Fibroblast of lung (primary cell): ENCODE results near the gene SLC37A4. TPM values are rescaled to one million over a fixed set of nuclear protein-coding genes. Genes with fewer than 3 reads are reported as not detected.

ENCODE experiments used
- DNase-seq, 2 donors: peaks; one replicate each; pipeline versions ENCODE4 v3.0.0 to v3.0.0-alpha.2; 2010; ENCODE audit warnings: low read depth in 2 of 2
- H2AFZ ChIP-seq: 2 replicates; pipeline ENCODE4 v1.5.1; 2012; ENCODE audit warnings: low read length, control low read depth, inconsistent platforms
- H3K27ac ChIP-seq: 2 replicates; pipeline ENCODE4 v1.5.1; 2011; ENCODE audit warnings: low read length, control low read depth; ENCODE audit not compliant: insufficient read depth
- H3K27me3 ChIP-seq: 2 replicates; pipeline ENCODE4 v1.5.1; 2011; ENCODE audit warnings: mild to moderate bottlenecking, low read length; ENCODE audit not compliant: control insufficient read depth, insufficient read depth
- H3K36me3 ChIP-seq: 2 replicates; pipeline ENCODE4 v1.5.1; 2011; ENCODE audit warnings: low read length; ENCODE audit not compliant: control insufficient read depth, insufficient read depth
- H3K4me1 ChIP-seq: 2 replicates; pipeline ENCODE4 v1.5.1; 2011; ENCODE audit warnings: low read length; ENCODE audit not compliant: control insufficient read depth, insufficient read depth; ENCODE audit errors: extremely low read depth
- H3K4me2 ChIP-seq: 2 replicates; pipeline ENCODE4 v1.5.1; 2011; ENCODE audit warnings: low read length, control low read depth; ENCODE audit not compliant: insufficient read depth; ENCODE audit errors: extremely low read depth
- H3K4me3 ChIP-seq, 4 experiments: fragments of 200-600 bp in 1 of 4; sonication (generic) in 1 of 4; replicated peaks in 1 of 4; 2 replicates each; pipeline ENCODE4 v1.5.1; 2011 to 2016; ENCODE audit warnings: low read length in 4 of 4, low read depth in 3 of 4, mild to moderate bottlenecking in 3 of 4, control low read depth in 2 of 4, inconsistent platforms in 1 of 4, mixed read lengths in 1 of 4; ENCODE audit not compliant: insufficient read depth in 1 of 4; ENCODE audit errors: control extremely low read depth in 1 of 4
- H3K79me2 ChIP-seq: 2 replicates; pipeline ENCODE4 v1.5.1; 2012; ENCODE audit warnings: mild to moderate bottlenecking, low read length, inconsistent platforms; ENCODE audit not compliant: control insufficient read depth, insufficient read depth
- H3K9ac ChIP-seq: 2 replicates; pipeline ENCODE4 v1.5.1; 2011; ENCODE audit warnings: mild to moderate bottlenecking, low read length, control low read depth; ENCODE audit not compliant: insufficient read depth
- H3K9me3 ChIP-seq: 2 replicates; pipeline ENCODE4 v1.5.1; 2012; ENCODE audit warnings: low read depth, low read length; ENCODE audit not compliant: control insufficient read depth, insufficient read depth
- H4K20me1 ChIP-seq: 2 replicates; pipeline ENCODE4 v1.5.1; 2011; ENCODE audit warnings: low read length; ENCODE audit not compliant: control insufficient read depth, insufficient read depth; ENCODE audit errors: extremely low read depth
- CTCF ChIP-seq, 2 donors: IDR thresholded peaks in 1 of 2; conservative IDR thresholded peaks in 1 of 2; 1 replicate in 1 of 2; 2 replicates in 1 of 2; pipeline ENCODE4 v1.5.1; 2011 to 2012; ENCODE audit warnings: low read length in 2 of 2, control low read depth in 1 of 2, inconsistent platforms in 1 of 2, low read depth in 1 of 2, mild to moderate bottlenecking in 1 of 2
- EZH2 ChIP-seq: IDR thresholded peaks from 2 replicates; pipeline ENCODE4 v1.5.1; 2012; ENCODE audit warnings: low read length, control low read depth, mild to moderate bottlenecking; ENCODE audit errors: missing control alignments
- polyA plus RNA-seq, 2 donors: library from polyadenylated mRNA; depleted of rRNA in 1 of 2; stranded (reverse) in 1 of 2; unstranded in 1 of 2; fragments of >200 nt; gene quantifications; 2 replicates each; pipeline ENCODE4 v1.2.1, GENCODE V29; 2011 to 2012; ENCODE audit warnings: missing spikeins in 1 of 2
- total RNA-seq: library from RNA; depleted of rRNA; stranded (reverse); fragments of >200 nt; gene quantifications from 2 replicates; pipeline ENCODE4 v1.2.1, GENCODE V29; 2014

SLC37A4 gene
- total and polyA plus RNA-seq, 2 donors (not counting 1 experiment from before 2014, with no cell fraction given) = 10.1 to 12.6 TPM

- Histone ChIP-seq H2AFZ (no peak overlapping the region), H3K9ac (no peak overlapping the region), H3K79me2 (no peaks in the 10 kb centered on the region), H4K20me1 (no peaks in the 10 kb centered on the region), H3K4me3 (no peak overlapping the region), H3K27me3 (no peaks in the 10 kb centered on the region), H3K27ac (no peak overlapping the region), H3K4me1 (no peaks in the 10 kb centered on the region), H3K9me3 (no peaks in the 10 kb centered on the region), H3K36me3 (peaks cover 12% of the 10 kb centered on the region), H3K4me2 (no peak overlapping the region)
- no peak for TF ChIP-seq EZH2
- TF ChIP-seq CTCF (conservative IDR thresholded peaks at IDR 0.05 in 1 of 2, IDR thresholded peaks at IDR 0.05 in 1 of 2; ENCODE audit: low read depth in 1 of 2, low read length in 2 of 2) = no peak
- no peak for DNase-seq
These were observed 1.7 kb downstream of the SLC37A4 start for GRCh38 chr11:119029069-119029339.

- Histone ChIP-seq H4K20me1 (no peaks in the 10 kb centered on the region), H3K4me3 (no peak overlapping the region), H2AFZ (no peak overlapping the region), H3K4me2 (no peak overlapping the region), H3K27me3 (no peaks in the 10 kb centered on the region), H3K36me3 (peaks cover 12% of the 10 kb centered on the region), H3K9ac (no peak overlapping the region), H3K79me2 (no peaks in the 10 kb centered on the region), H3K4me1 (no peaks in the 10 kb centered on the region), H3K9me3 (no peaks in the 10 kb centered on the region), H3K27ac (no peak overlapping the region)
- no peak for TF ChIP-seq EZH2
- TF ChIP-seq CTCF (conservative IDR thresholded peaks at IDR 0.05 in 1 of 2, IDR thresholded peaks at IDR 0.05 in 1 of 2; ENCODE audit: low read depth in 1 of 2, low read length in 2 of 2) = no peak
- DNase-seq = no peak
These were observed 2.2 kb downstream of the SLC37A4 start for GRCh38 chr11:119028346-119029068.

- DNase-seq = no peak
- H3K27ac ChIP-seq = no peak overlapping the region
- no peaks in the 10 kb centered on the region for H4K20me1 ChIP-seq
- TF ChIP-seq EZH2 = no peak
- no peak for TF ChIP-seq CTCF (conservative IDR thresholded peaks at IDR 0.05 in 1 of 2, IDR thresholded peaks at IDR 0.05 in 1 of 2; ENCODE audit: low read depth in 1 of 2, low read length in 2 of 2)
- H3K4me2 ChIP-seq = no peak overlapping the region
- H2AFZ ChIP-seq = no peak overlapping the region
- H3K4me1 ChIP-seq = no peaks in the 10 kb centered on the region
- H3K36me3 ChIP-seq = peaks cover 14% of the 10 kb centered on the region
- no peaks in the 10 kb centered on the region for H3K9me3 ChIP-seq
- no peaks in the 10 kb centered on the region for H3K79me2 ChIP-seq
- H3K9ac ChIP-seq = no peak overlapping the region
- no peaks in the 10 kb centered on the region for H3K27me3 ChIP-seq
- no peak overlapping the region for H3K4me3 ChIP-seq
These were observed 2.9 kb downstream of the SLC37A4 start for GRCh38 chr11:119027561-119028345.
